ENCODE measurements around the gene KRT36. TPM values are rescaled to one million over a fixed set of nuclear protein-coding genes. Genes with fewer than 3 reads are reported as not detected.

Gene KRT36
- total and polyA plus RNA-seq, 9 donors: 0.50 TPM; not detected in 8

GRCh38 chr17:41464173-41464572 lies 25.5 kb downstream of the KRT36 start:
- H3K4me3 ChIP-seq: no peak overlapping the region
- H3K27me3 ChIP-seq: no peaks in the 10 kb centered on the region
- H3K9me3 ChIP-seq: no peaks in the 10 kb centered on the region
- H3K27ac ChIP-seq: no peak overlapping the region
- WGBS, 3 donors: 87 to 95% (median 91%) methylated on average over 11 of the region's 11 CpGs
- H3K36me3 ChIP-seq: no peaks in the 10 kb centered on the region
- intact Hi-C loops (cut with DNase I): no loop called here
- no peak for DNase-seq
- TF ChIP-seq POLR2A (IDR thresholded peaks at IDR 0.05): no peak
- no peak for TF ChIP-seq EP300 (IDR thresholded peaks at IDR 0.05)
- TF ChIP-seq CTCF (IDR thresholded peaks at IDR 0.05): no peak
- peaks cover 2% of the 10 kb centered on the region for H3K4me1 ChIP-seq (ENCODE audit: insufficient read depth)

- no peaks in the 10 kb centered on the region for H3K36me3 ChIP-seq
- H3K4me1 ChIP-seq (ENCODE audit: insufficient read depth): peaks cover 2% of the 10 kb centered on the region
- DNase-seq: no peak
- intact Hi-C loops (cut with DNase I): no loop called here
- no peak overlapping the region for H3K4me3 ChIP-seq
- WGBS, 3 donors: 92 to 97% (median 95%) methylated on average over 8 of the region's 8 CpGs
- no peak for TF ChIP-seq CTCF (IDR thresholded peaks at IDR 0.05)
- no peaks in the 10 kb centered on the region for H3K27me3 ChIP-seq
- no peaks in the 10 kb centered on the region for H3K9me3 ChIP-seq
- H3K27ac ChIP-seq: no peak overlapping the region
Measured at GRCh38 chr17:41463746-41464145, 26.0 kb downstream of the KRT36 start.

GRCh38 chr17:41462705-41463104 lies 27.0 kb downstream of the KRT36 start:
- WGBS, 3 donors: 70 to 80% (median 72%) methylated on average over 15 of the region's 15 CpGs

GRCh38 chr17:41457676-41458075 lies 32.0 kb downstream of the KRT36 start:
- intact Hi-C loops (cut with DNase I): no loop called here
- 34 to 41% (median 37%) methylated on average over 4 of the region's 4 CpGs for WGBS, 3 donors

More at GRCh38 chr17:41462705-41463104, 27.0 kb downstream of the KRT36 start:
- no peak overlapping the region for H3K27ac ChIP-seq
- DNase-seq: no peak
- H3K9me3 ChIP-seq: no peaks in the 10 kb centered on the region
- no peaks in the 10 kb centered on the region for H3K36me3 ChIP-seq
- H3K4me3 ChIP-seq: no peak overlapping the region
- TF ChIP-seq POLR2A (IDR thresholded peaks at IDR 0.05): no peak
- TF ChIP-seq EP300 (IDR thresholded peaks at IDR 0.05): no peak
- TF ChIP-seq CTCF (IDR thresholded peaks at IDR 0.05): no peak
- peaks cover 2% of the 10 kb centered on the region for H3K4me1 ChIP-seq (ENCODE audit: insufficient read depth)
- intact Hi-C loops (cut with DNase I): no loop called here
- H3K27me3 ChIP-seq: no peaks in the 10 kb centered on the region

GRCh38 chr17:41456204-41456603 lies 33.5 kb downstream of the KRT36 start:
- intact Hi-C loops (cut with DNase I): no loop called here
- Histone ChIP-seq H3K36me3 (no peaks in the 10 kb centered on the region), H3K27me3 (no peaks in the 10 kb centered on the region), H3K4me1 (ENCODE audit: insufficient read depth) (no peaks in the 10 kb centered on the region), H3K4me3 (no peak overlapping the region), H3K27ac (no peak overlapping the region), H3K9me3 (no peaks in the 10 kb centered on the region)
- 87 to 98% (median 93%) methylated on average over 3 of the region's 3 CpGs for WGBS, 3 donors
- TF ChIP-seq CTCF (IDR thresholded peaks at IDR 0.05) (no peak), POLR2A (IDR thresholded peaks at IDR 0.05) (no peak), EP300 (IDR thresholded peaks at IDR 0.05) (no peak)
- no peak for DNase-seq

More at GRCh38 chr17:41457676-41458075, 32.0 kb downstream of the KRT36 start:
- Histone ChIP-seq H3K36me3 (no peaks in the 10 kb centered on the region), H3K27ac (no peak overlapping the region), H3K4me1 (ENCODE audit: insufficient read depth) (no peaks in the 10 kb centered on the region), H3K27me3 (no peaks in the 10 kb centered on the region), H3K4me3 (no peak overlapping the region), H3K9me3 (no peaks in the 10 kb centered on the region)
- TF ChIP-seq EP300 (IDR thresholded peaks at IDR 0.05): no peak
- no peak for DNase-seq
